IMR-90 (cell line): Measurements from ENCODE around the gene ST6GALNAC3. TPM values are rescaled to one million over a fixed set of nuclear protein-coding genes. Genes with fewer than 3 reads are reported as not detected.

Experiments
- ATAC-seq: fragments of 200-7000 bp; cut with Tn5 transposase; 2 replicates; pipeline ENCODE4 v1.9.1; 2020; ENCODE audit warnings: low read depth, mild to moderate bottlenecking, moderate library complexity
- BruUV-seq: library from RNA; stranded (reverse); fragments of 400-500 nt; replicated peaks from 2 replicates; lab custom pipeline; 2021; lab: Mats Ljungman, UMichigan
- CTCF ChIA-PET: fragments of 300-600 bp; formaldehyde crosslinking; extraction: SDS; loops from one replicate; lab custom pipeline; 2021; ENCODE audit warnings: antibody characterized with exemption; lab: Yijun Ruan, JAX
- POLR2A ChIA-PET: fragments of 300-600 bp; sonication (Branson Sonifier 250); formaldehyde crosslinking; loops from one replicate; lab custom pipeline; 2022; ENCODE audit warnings: antibody characterized with exemption; ENCODE audit not compliant: unreplicated experiment; lab: Charles Lee
- DNase-seq: peaks from one replicate; pipeline ENCODE4 v3.0.0; 2013
- H2AFZ ChIP-seq: replicated peaks from 2 replicates; pipeline ENCODE3; 2013; ENCODE audit warnings: low read length, mild to moderate bottlenecking; ENCODE audit not compliant: poor library complexity
- H2AK5ac ChIP-seq: 2 replicates; pipeline ENCODE4 v1.6.1; 2013; ENCODE audit warnings: low read depth, low read length, inconsistent platforms
- H2AK9ac ChIP-seq: replicated peaks from 2 replicates; pipeline ENCODE3; 2013; ENCODE audit warnings: mild to moderate bottlenecking, low read depth, low read length, moderate library complexity; ENCODE audit not compliant: poor library complexity
- H2BK120ac ChIP-seq: 2 replicates; pipeline ENCODE4 v1.6.1; 2013; ENCODE audit warnings: low read depth, low read length, inconsistent platforms
- H2BK15ac ChIP-seq: 3 replicates; pipeline ENCODE4 v1.6.1; 2013; ENCODE audit warnings: low read depth, low read length, inconsistent platforms
- H2BK20ac ChIP-seq: 2 replicates; pipeline ENCODE4 v1.6.1; 2013; ENCODE audit warnings: low read depth, mild to moderate bottlenecking, inconsistent platforms, low read length, moderate library complexity
- H2BK5ac ChIP-seq: 2 replicates; pipeline ENCODE4 v1.6.1; 2013; ENCODE audit warnings: mild to moderate bottlenecking, low read depth, low read length, inconsistent platforms; ENCODE audit not compliant: poor library complexity, severe bottlenecking
- H3K14ac ChIP-seq: replicated peaks from 2 replicates; pipeline ENCODE4 v1.6.1; 2013; ENCODE audit warnings: low read depth, low read length, inconsistent platforms
- H3K18ac ChIP-seq: 2 replicates; pipeline ENCODE4 v1.6.1; 2013; ENCODE audit warnings: low read depth, low read length, control low read depth
- H3K23ac ChIP-seq: 2 replicates; pipeline ENCODE4 v1.6.1; 2013; ENCODE audit warnings: low read depth, low read length, inconsistent platforms
- H3K27ac ChIP-seq: 2 replicates; pipeline ENCODE4 v1.5.1; 2013; ENCODE audit warnings: mild to moderate bottlenecking, control low read depth, low read length; ENCODE audit not compliant: insufficient read depth
- H3K27me3 ChIP-seq: 2 replicates; pipeline ENCODE4 v1.6.1; 2013; ENCODE audit warnings: low read length; ENCODE audit not compliant: control insufficient read depth, insufficient read depth
- H3K36me3 ChIP-seq: 2 replicates; pipeline ENCODE4 v1.6.1; 2013; ENCODE audit warnings: low read length, mixed read lengths; ENCODE audit not compliant: control insufficient read depth, insufficient read depth
- H3K4ac ChIP-seq: 2 replicates; pipeline ENCODE4 v1.6.1; 2013; ENCODE audit warnings: low read depth, low read length, inconsistent platforms
- H3K4me1 ChIP-seq: 2 replicates; pipeline ENCODE4 v1.6.1; 2013; ENCODE audit warnings: low read length, mixed read lengths; ENCODE audit not compliant: control insufficient read depth, insufficient read depth
- H3K4me2 ChIP-seq: 2 replicates; pipeline ENCODE4 v1.6.1; 2013; ENCODE audit warnings: low read depth, mild to moderate bottlenecking, control low read depth, low read length, moderate library complexity
- H3K4me3 ChIP-seq: 2 replicates; pipeline ENCODE4 v1.5.1; 2013; ENCODE audit warnings: low read depth, mild to moderate bottlenecking, control low read depth, low read length, moderate library complexity; ENCODE audit not compliant: insufficient read depth
- H3K56ac ChIP-seq: 2 replicates; pipeline ENCODE4 v1.6.1; 2013; ENCODE audit warnings: low read length, inconsistent platforms; ENCODE audit not compliant: insufficient read depth; ENCODE audit errors: extremely low read depth
- H3K79me1 ChIP-seq, 2 experiments: 2 replicates each; pipeline ENCODE4 v1.6.1; 2013; ENCODE audit warnings: low read length in 2 of 2, inconsistent platforms in 1 of 2, low read depth in 1 of 2
- H3K9ac ChIP-seq: 2 replicates; pipeline ENCODE4 v1.6.1; 2013; ENCODE audit warnings: low read depth, low read length, control low read depth
- H3K9me1 ChIP-seq: 2 replicates; pipeline ENCODE4 v1.6.1; 2013; ENCODE audit warnings: low read length, inconsistent platforms; ENCODE audit not compliant: insufficient read depth
- H3K9me3 ChIP-seq: 2 replicates; pipeline ENCODE4 v1.6.1; 2013; ENCODE audit warnings: low read length; ENCODE audit not compliant: control insufficient read depth, insufficient read depth
- H4K20me1 ChIP-seq: 2 replicates; pipeline ENCODE4 v1.6.1; 2013; ENCODE audit warnings: low read length, inconsistent platforms; ENCODE audit not compliant: insufficient read depth
- H4K5ac ChIP-seq: 2 replicates; pipeline ENCODE4 v1.6.1; 2013; ENCODE audit warnings: mild to moderate bottlenecking, low read depth, low read length, control low read depth
- H4K8ac ChIP-seq, 2 experiments: 2 replicates each; pipeline ENCODE4 v1.6.1; 2013; ENCODE audit warnings: low read depth in 2 of 2, low read length in 2 of 2, control low read depth in 1 of 2, inconsistent platforms in 1 of 2
- H4K91ac ChIP-seq: 2 replicates; pipeline ENCODE4 v1.6.1; 2013; ENCODE audit warnings: low read depth, low read length, inconsistent platforms; ENCODE audit not compliant: insufficient read depth
- CEBPB ChIP-seq: IDR thresholded peaks from 2 replicates; pipeline ENCODE4 v1.6.1; 2012; ENCODE audit warnings: low read depth, low read length, improper control_type of control experiment
- POLR2A ChIP-seq: IDR thresholded peaks from 2 replicates; pipeline ENCODE4 v1.6.1; 2012; ENCODE audit warnings: mild to moderate bottlenecking, low read depth, low read length
- RFX5 ChIP-seq: IDR thresholded peaks from 2 replicates; pipeline ENCODE4 v1.8.0; 2012; ENCODE audit warnings: low read depth, mild to moderate bottlenecking, low read length, moderate library complexity
- SMC3 ChIP-seq: fragments of 150-350 bp; IDR thresholded peaks from 2 replicates; pipeline ENCODE4 v1.6.1; 2016; ENCODE audit warnings: low read depth, mild to moderate bottlenecking, antibody characterized with exemption, low read length, moderate library complexity
- whole genome bisulfite sequencing, 2 experiments: methylation state at CpG; one replicate each; pipeline versions ENCODE4 v1.1.5 to v1.1.7; 2013; ENCODE audit warnings: missing lambda C conversion rate in 2 of 2; ENCODE audit not compliant: insufficient read length in 1 of 2; ENCODE audit errors: extremely low coverage in 2 of 2; 5-methylcytosine and 5-hydroxymethylcytosine counted together
- dilution Hi-C: fragments of 300-500 bp; cut with HindIII; formaldehyde crosslinking; loops from one replicate; pipeline ENCODE4 v1.14.3; 2018; ENCODE audit warnings: low sequenced_read_pairs; ENCODE audit not compliant: unreplicated experiment
- in situ Hi-C: fragments of 300-500 bp; cut with MboI; formaldehyde crosslinking; loops from 3 replicates; pipeline ENCODE4 v1.14.3; 2019; ENCODE audit warnings: low sequenced_read_pairs, inconsistent platforms, mixed read lengths
- intact Hi-C: fragments of 100-400 bp; cut with micrococcal nuclease; formaldehyde crosslinking; loops from 2 replicates; pipeline ENCODE4 v1.10.0; 2022
- polyA plus RNA-seq, 3 experiments: library from polyadenylated mRNA; depleted of rRNA; stranded (reverse); fragments of >200 nt; gene quantifications; 2 replicates each; pipeline ENCODE4 v1.2.3, GENCODE V29; 2012; ENCODE audit warnings: low replicate concordance in 1 of 3
- total RNA-seq: library from RNA; depleted of rRNA; stranded (reverse); fragments of >200 nt; gene quantifications from 2 replicates; pipeline ENCODE4 v1.2.3, GENCODE V29; 2012

The ST6GALNAC3 gene
- total and polyA plus RNA-seq, 2 of the 4 experiments (the other 2 are of a cell fraction) = 0.65 to 1.3 TPM

DNA sequence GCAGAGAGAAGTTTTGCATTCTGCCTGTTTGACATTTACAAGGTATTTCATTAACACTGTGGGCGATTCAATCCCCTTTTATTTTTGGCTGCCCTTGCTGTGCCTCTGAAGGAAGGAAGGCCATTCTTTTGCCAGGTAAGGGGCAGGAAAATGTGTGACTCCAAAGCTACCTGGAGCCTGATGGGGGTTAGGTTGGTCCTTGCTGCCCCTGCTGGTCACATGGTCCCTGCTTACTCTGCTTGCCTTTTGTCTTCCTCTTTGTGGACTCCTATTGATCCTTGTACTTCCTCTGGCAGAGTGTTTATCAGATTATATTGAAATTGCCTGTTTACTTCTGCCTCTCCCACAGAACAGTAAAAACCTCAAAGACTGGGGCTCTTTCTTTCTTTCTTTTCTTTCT, 65.7 kb downstream of the ST6GALNAC3 start:
- Histone ChIP-seq H2AK5ac (no peak overlapping the region), H3K79me1 (no peaks in the 10 kb centered on the region), H3K18ac (no peak overlapping the region), H2BK5ac (no peak overlapping the region), H4K5ac (no peak overlapping the region), H3K56ac (no peak overlapping the region), H2BK120ac (no peak overlapping the region), H3K23ac (no peak overlapping the region), H3K4ac (no peak overlapping the region), H3K9me1 (no peaks in the 10 kb centered on the region), H2AK9ac (no peak overlapping the region), H3K9me3 (no peaks in the 10 kb centered on the region), H3K27ac (no peak overlapping the region), H3K4me3 (no peak overlapping the region), H3K36me3 (no peaks in the 10 kb centered on the region), H3K4me2 (no peak overlapping the region), H2BK15ac (no peak overlapping the region), H3K4me1 (no peaks in the 10 kb centered on the region), H4K20me1 (no peaks in the 10 kb centered on the region), H3K27me3 (no peaks in the 10 kb centered on the region), H3K9ac (no peak overlapping the region), H2BK20ac (no peak overlapping the region), H4K91ac (no peak overlapping the region), H4K8ac (no peak overlapping the region), H2AFZ (no peak overlapping the region), H3K14ac (no peak overlapping the region)
- dilution Hi-C loops = no loop called here
- ChIA-PET CTCF (no interaction called here), POLR2A (no interaction called here)
- no peak for TF ChIP-seq RFX5
- TF ChIP-seq CEBPB = no peak
- no peak for TF ChIP-seq POLR2A
- TF ChIP-seq SMC3 = no peak
- WGBS, 2 experiments = no CpG with 5 or more reads among the region's 1 CpG
- intact Hi-C loops = no loop called here
- in situ Hi-C loops = no loop called here
- DNase-seq = no peak
- BruUV-seq = no TSS peak
- no peak for ATAC-seq
